Mesenchymal stem cell (in vitro differentiated cells and primary cell): ENCODE results near the gene PRR4.

ENCODE experiments used
- DNase-seq: peaks from one replicate; pipeline ENCODE4 v3.0.0-alpha.2; 2013
- H2AFZ ChIP-seq: one replicate; pipeline ENCODE4 v1.6.1; 2013; ENCODE audit warnings: low read depth, mild to moderate bottlenecking, control low read depth, inconsistent platforms, low read length, moderate library complexity
- H2AK5ac ChIP-seq: 2 replicates; pipeline ENCODE4 v1.6.1; 2013; ENCODE audit warnings: low read length, moderate library complexity, mild to moderate bottlenecking, inconsistent platforms; ENCODE audit not compliant: severe bottlenecking
- H2BK120ac ChIP-seq: one replicate; pipeline ENCODE4 v1.6.1; 2013; ENCODE audit warnings: low read depth, mild to moderate bottlenecking, inconsistent platforms, low read length, moderate library complexity
- H2BK12ac ChIP-seq, 2 experiments: one replicate each; pipeline ENCODE4 v1.6.1; 2013; ENCODE audit warnings: inconsistent platforms in 2 of 2, low read length in 2 of 2, mild to moderate bottlenecking in 2 of 2, moderate library complexity in 2 of 2, control low read depth in 1 of 2
- H2BK15ac ChIP-seq: one replicate; pipeline ENCODE4 v1.6.1; 2013; ENCODE audit warnings: mild to moderate bottlenecking, low read depth, inconsistent platforms; ENCODE audit not compliant: poor library complexity, severe bottlenecking
- H2BK5ac ChIP-seq: 2 replicates; pipeline ENCODE4 v1.6.1; 2013; ENCODE audit warnings: low read depth, mild to moderate bottlenecking, low read length, control low read depth, inconsistent platforms; ENCODE audit not compliant: poor library complexity, severe bottlenecking
- H3K14ac ChIP-seq, 2 experiments: one replicate each; pipeline ENCODE4 v1.6.1; 2013; ENCODE audit warnings: inconsistent platforms in 2 of 2, low read length in 2 of 2, control low read depth in 1 of 2, mild to moderate bottlenecking in 1 of 2, moderate library complexity in 1 of 2
- H3K18ac ChIP-seq, 2 experiments: one replicate each; pipeline ENCODE4 v1.6.1; 2013; ENCODE audit warnings: inconsistent platforms in 2 of 2, low read length in 2 of 2, control low read depth in 1 of 2, low read depth in 1 of 2, mild to moderate bottlenecking in 1 of 2
- H3K23ac ChIP-seq, 2 experiments: one replicate each; pipeline ENCODE4 v1.6.1; 2013; ENCODE audit warnings: inconsistent platforms in 2 of 2, low read length in 2 of 2, mild to moderate bottlenecking in 2 of 2, moderate library complexity in 2 of 2, control low read depth in 1 of 2
- H3K27ac ChIP-seq: 2 replicates; pipeline ENCODE4 v1.5.1; 2013; ENCODE audit warnings: mild to moderate bottlenecking, moderate library complexity, low read length, control low read depth, inconsistent platforms; ENCODE audit not compliant: poor library complexity, severe bottlenecking
- H3K27me3 ChIP-seq, 2 experiments: 2 replicates each; pipeline versions ENCODE4 v1.6.1 to v1.7.0; 2013; ENCODE audit warnings: low read length in 2 of 2, mild to moderate bottlenecking in 2 of 2, moderate library complexity in 2 of 2, control low read depth in 1 of 2, inconsistent platforms in 1 of 2; ENCODE audit not compliant: control insufficient read depth in 1 of 2, insufficient read depth in 1 of 2
- H3K36me3 ChIP-seq, 2 experiments: 2 replicates each; pipeline versions ENCODE4 v1.6.1 to v1.7.0; 2013; ENCODE audit warnings: low read length in 2 of 2, control low read depth in 1 of 2, inconsistent platforms in 1 of 2, low read depth in 1 of 2, mild to moderate bottlenecking in 1 of 2; ENCODE audit not compliant: insufficient read depth in 2 of 2, control insufficient read depth in 1 of 2
- H3K4ac ChIP-seq, 2 experiments: one replicate each; pipeline ENCODE4 v1.6.1; 2013; ENCODE audit warnings: inconsistent platforms in 2 of 2, low read length in 2 of 2, mild to moderate bottlenecking in 2 of 2, moderate library complexity in 2 of 2, control low read depth in 1 of 2, low read depth in 1 of 2
- H3K4me1 ChIP-seq: 2 replicates; pipeline ENCODE4 v1.6.1; 2013; ENCODE audit warnings: low read depth, low read length, control low read depth; ENCODE audit not compliant: control insufficient read depth, insufficient read depth
- H3K4me2 ChIP-seq: 2 replicates; pipeline ENCODE4 v1.6.1; 2013; ENCODE audit warnings: low read length, mild to moderate bottlenecking, inconsistent platforms; ENCODE audit not compliant: poor library complexity, severe bottlenecking
- H3K4me3 ChIP-seq, 2 experiments: 2 replicates each; pipeline versions ENCODE4 v1.5.1 to v1.7.0; 2013; ENCODE audit warnings: low read length in 2 of 2, mild to moderate bottlenecking in 2 of 2, control low read depth in 1 of 2, low read depth in 1 of 2; ENCODE audit not compliant: insufficient read depth in 1 of 2
- H3K79me1 ChIP-seq: replicated peaks from 2 replicates; pipeline ENCODE4 v1.6.1; 2013; ENCODE audit warnings: mild to moderate bottlenecking, control low read depth, low read length, inconsistent platforms; ENCODE audit not compliant: poor library complexity, severe bottlenecking
- H3K9ac ChIP-seq: 2 replicates; pipeline ENCODE4 v1.7.0; 2013; ENCODE audit warnings: mild to moderate bottlenecking, low read length, moderate library complexity
- H3K9me3 ChIP-seq: 2 replicates; pipeline ENCODE4 v1.7.0; 2013; ENCODE audit warnings: mild to moderate bottlenecking, low read length; ENCODE audit not compliant: control insufficient read depth
- H4K8ac ChIP-seq: one replicate; pipeline ENCODE4 v1.6.1; 2013; ENCODE audit warnings: inconsistent platforms, mild to moderate bottlenecking, low read length, moderate library complexity
- H4K91ac ChIP-seq: one replicate; pipeline ENCODE4 v1.6.1; 2013; ENCODE audit warnings: mild to moderate bottlenecking, low read length, inconsistent platforms
- WGBS: methylation state at CpG from one replicate; pipeline ENCODE4 v1.1.7; 2013; ENCODE audit warnings: mixed read lengths; 5-methylcytosine and 5-hydroxymethylcytosine counted together

PRR4 gene

DNA sequence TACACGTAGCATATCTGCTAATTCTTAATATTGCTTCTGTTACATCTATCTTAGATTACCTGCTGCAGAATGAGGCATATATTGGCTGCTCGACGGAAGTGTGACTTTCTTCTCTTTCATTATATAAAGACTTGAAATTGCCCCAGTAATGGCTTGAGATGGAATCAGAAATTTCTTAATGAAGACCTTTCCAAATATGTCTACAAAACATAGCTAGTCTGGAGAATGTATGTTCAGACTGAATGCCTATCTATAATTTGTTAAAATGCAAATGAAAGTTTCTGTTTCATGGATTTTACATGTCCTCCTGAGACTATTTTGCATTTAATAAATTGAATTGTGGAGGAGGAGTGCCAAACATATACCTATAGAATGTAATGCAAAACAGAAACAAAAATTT is 23.0 kb downstream of the PRR4 start, which contains the start of gene TAS2R10:
Gene TAS2R10 (minus strand): TSS at position 101 of the 400 bp plus-strand sequence. CDS start 89 bp downstream, at position 12.
- H3K4me1 ChIP-seq = no peaks in the 10 kb centered on the region
- no peak within 1 kb of the TSS for H3K4me3 ChIP-seq
- no peaks in the 10 kb centered on the region for H3K27me3 ChIP-seq
- H3K18ac ChIP-seq = no peak within 1 kb of the TSS
- H3K27ac ChIP-seq = no peak within 1 kb of the TSS
- no peak within 1 kb of the TSS for H2BK5ac ChIP-seq
- no peak within 1 kb of the TSS for H3K4ac ChIP-seq
- no peak within 1 kb of the TSS for H2BK120ac ChIP-seq
- no peak within 1 kb of the TSS for H4K91ac ChIP-seq
- H2AFZ ChIP-seq = no peak within 1 kb of the TSS
- H3K9ac ChIP-seq = no peak within 1 kb of the TSS
- H3K4me2 ChIP-seq = no peak within 1 kb of the TSS
- WGBS = 92% methylated on average over 1 of the region's 3 CpGs
- H3K9me3 ChIP-seq = no peaks in the 10 kb centered on the region
- no peak for DNase-seq
- H3K23ac ChIP-seq = no peak within 1 kb of the TSS
- no peak within 1 kb of the TSS for H3K14ac ChIP-seq
- H4K8ac ChIP-seq = no peak within 1 kb of the TSS
- H2BK12ac ChIP-seq = no peak within 1 kb of the TSS
- no peaks in the 10 kb centered on the region for H3K79me1 ChIP-seq
- H2AK5ac ChIP-seq = no peak within 1 kb of the TSS
- no peaks in the 10 kb centered on the region for H3K36me3 ChIP-seq
- no peak within 1 kb of the TSS for H2BK15ac ChIP-seq

DNA sequence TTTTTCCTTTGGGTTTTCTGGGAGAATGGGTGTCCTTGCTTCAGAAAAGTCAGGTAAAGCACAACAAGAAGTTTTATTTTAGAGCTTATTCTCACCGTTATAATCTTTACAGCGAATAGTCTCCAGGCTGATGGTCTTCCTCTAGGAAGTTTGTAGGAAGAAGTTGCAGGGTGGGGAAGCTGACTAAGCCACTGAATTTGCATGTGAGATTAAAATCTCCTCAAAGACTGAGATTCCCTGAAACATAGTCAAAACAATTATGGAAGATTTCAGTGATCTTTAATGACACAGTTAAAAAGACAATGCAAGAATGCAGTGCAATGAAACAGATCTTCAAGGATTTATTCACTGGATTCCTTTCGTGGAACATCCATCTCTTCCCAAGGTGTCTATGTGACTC is 24.3 kb downstream of the PRR4 start:
- H3K23ac ChIP-seq = no peak overlapping the region
- H3K79me1 ChIP-seq = no peaks in the 10 kb centered on the region
- H2AK5ac ChIP-seq = no peak overlapping the region
- H3K18ac ChIP-seq = no peak overlapping the region
- H3K4me2 ChIP-seq = no peak overlapping the region
- no peak for DNase-seq
- no peak overlapping the region for H3K4me3 ChIP-seq
- no peaks in the 10 kb centered on the region for H3K9me3 ChIP-seq
- no peak overlapping the region for H3K27ac ChIP-seq
- H2BK5ac ChIP-seq = no peak overlapping the region
- no peaks in the 10 kb centered on the region for H3K4me1 ChIP-seq
- H2BK15ac ChIP-seq = no peak overlapping the region
- H2AFZ ChIP-seq = no peak overlapping the region
- no peak overlapping the region for H3K9ac ChIP-seq
- H3K27me3 ChIP-seq = no peaks in the 10 kb centered on the region
- 100% methylated on average over 3 of the region's 3 CpGs for WGBS
- no peak overlapping the region for H3K4ac ChIP-seq
- H4K91ac ChIP-seq = no peak overlapping the region
- H2BK120ac ChIP-seq = no peak overlapping the region
- no peaks in the 10 kb centered on the region for H3K36me3 ChIP-seq
- H4K8ac ChIP-seq = no peak overlapping the region
- H3K14ac ChIP-seq = no peak overlapping the region
- no peak overlapping the region for H2BK12ac ChIP-seq

DNA sequence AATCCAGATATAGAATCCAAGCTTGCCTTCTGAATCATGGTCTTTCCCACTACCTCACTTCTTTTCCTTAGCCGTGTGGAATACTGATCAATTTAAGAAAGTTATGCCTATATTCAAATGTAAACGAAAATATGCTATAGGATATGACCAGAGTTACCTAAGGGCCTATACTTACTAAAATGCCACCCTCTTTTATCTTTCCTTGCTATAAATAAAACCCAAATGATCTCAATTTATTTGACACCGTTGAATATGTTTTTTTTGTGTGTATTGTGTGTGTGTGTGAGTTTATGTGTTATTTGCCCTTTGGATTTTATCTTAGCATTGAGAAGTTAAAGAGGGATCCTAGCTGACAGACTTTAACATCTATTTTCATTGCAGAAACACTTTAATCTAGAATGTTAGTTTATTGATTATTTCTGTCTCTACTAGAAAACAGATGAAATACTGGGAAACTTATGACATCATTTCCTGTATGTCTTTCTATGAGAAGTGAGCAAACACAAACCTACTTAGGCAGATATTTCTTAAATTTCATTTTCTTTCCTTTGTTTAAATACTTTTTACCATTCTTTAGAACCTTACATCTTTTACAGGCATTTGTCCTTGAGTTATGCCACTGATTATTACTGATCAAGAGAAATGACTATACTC is 37.3 kb downstream of the PRR4 start:
- Histone ChIP-seq H3K4me1 (no peaks in the 10 kb centered on the region), H3K79me1 (no peaks in the 10 kb centered on the region), H3K36me3 (no peaks in the 10 kb centered on the region), H3K4ac (no peak overlapping the region), H2BK12ac (no peak overlapping the region), H3K27ac (no peak overlapping the region), H3K23ac (no peak overlapping the region), H3K14ac (no peak overlapping the region), H2BK15ac (no peak overlapping the region), H2BK5ac (no peak overlapping the region), H4K91ac (no peak overlapping the region), H2BK120ac (no peak overlapping the region), H4K8ac (no peak overlapping the region), H2AK5ac (no peak overlapping the region), H3K4me2 (no peak overlapping the region), H3K18ac (no peak overlapping the region), H3K27me3 (no peaks in the 10 kb centered on the region), H3K9ac (no peak overlapping the region), H3K9me3 (no peaks in the 10 kb centered on the region), H2AFZ (no peak overlapping the region), H3K4me3 (no peak overlapping the region)
- no peak for DNase-seq
- WGBS = no CpG with 5 or more reads among the region's 3 CpGs

DNA sequence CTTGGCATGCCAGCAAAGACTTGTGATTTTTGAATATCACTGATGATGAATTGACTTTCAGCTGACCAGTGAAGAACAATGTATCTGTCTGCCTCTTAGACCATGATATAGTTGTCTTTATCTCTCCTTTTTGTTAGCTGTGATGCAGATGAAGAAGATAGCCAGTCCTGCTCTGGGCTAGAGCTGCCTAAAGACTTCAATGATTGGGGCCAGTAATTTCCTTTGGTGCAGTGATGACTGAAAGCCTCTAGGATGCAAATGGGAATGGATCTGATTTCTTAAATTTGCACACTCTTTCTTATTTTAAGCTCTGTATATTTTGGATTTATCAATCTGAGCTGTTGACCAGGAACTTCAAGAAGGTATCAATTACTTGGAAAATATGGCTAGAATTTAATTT is 39.2 kb downstream of the PRR4 start, which contains the start of gene TAS2R9:
Gene TAS2R9 (minus strand): TSS at position 101 of the 400 bp plus-strand sequence. CDS start 93 bp downstream, at position 8.
- Histone ChIP-seq H4K8ac (no peak within 1 kb of the TSS), H3K18ac (no peak within 1 kb of the TSS), H3K4me3 (no peak within 1 kb of the TSS), H2AFZ (no peak within 1 kb of the TSS), H3K27ac (no peak within 1 kb of the TSS), H3K27me3 (no peaks in the 10 kb centered on the region), H3K4ac (no peak within 1 kb of the TSS), H3K9ac (no peak within 1 kb of the TSS), H3K36me3 (no peaks in the 10 kb centered on the region), H3K4me1 (no peaks in the 10 kb centered on the region), H2BK12ac (no peak within 1 kb of the TSS), H3K4me2 (no peak within 1 kb of the TSS), H3K79me1 (no peaks in the 10 kb centered on the region), H2AK5ac (no peak within 1 kb of the TSS), H4K91ac (no peak within 1 kb of the TSS), H2BK5ac (no peak within 1 kb of the TSS), H3K23ac (no peak within 1 kb of the TSS), H3K14ac (no peak within 1 kb of the TSS), H3K9me3 (no peaks in the 10 kb centered on the region), H2BK15ac (no peak within 1 kb of the TSS), H2BK120ac (no peak within 1 kb of the TSS)
- DNase-seq = no peak
